DMS53 (cell line): ENCODE data around the gene AIRE.
"Not testable (repeated sequence)": the region's sequence is repeated elsewhere in the genome, so short reads cannot be mapped to it uniquely, and the experiment has no call there.

Experiments
- DNase-seq: peaks from one replicate; lab custom pipeline; 2025; lab: John Stamatoyannopoulos, UW

AIRE gene

DNA sequence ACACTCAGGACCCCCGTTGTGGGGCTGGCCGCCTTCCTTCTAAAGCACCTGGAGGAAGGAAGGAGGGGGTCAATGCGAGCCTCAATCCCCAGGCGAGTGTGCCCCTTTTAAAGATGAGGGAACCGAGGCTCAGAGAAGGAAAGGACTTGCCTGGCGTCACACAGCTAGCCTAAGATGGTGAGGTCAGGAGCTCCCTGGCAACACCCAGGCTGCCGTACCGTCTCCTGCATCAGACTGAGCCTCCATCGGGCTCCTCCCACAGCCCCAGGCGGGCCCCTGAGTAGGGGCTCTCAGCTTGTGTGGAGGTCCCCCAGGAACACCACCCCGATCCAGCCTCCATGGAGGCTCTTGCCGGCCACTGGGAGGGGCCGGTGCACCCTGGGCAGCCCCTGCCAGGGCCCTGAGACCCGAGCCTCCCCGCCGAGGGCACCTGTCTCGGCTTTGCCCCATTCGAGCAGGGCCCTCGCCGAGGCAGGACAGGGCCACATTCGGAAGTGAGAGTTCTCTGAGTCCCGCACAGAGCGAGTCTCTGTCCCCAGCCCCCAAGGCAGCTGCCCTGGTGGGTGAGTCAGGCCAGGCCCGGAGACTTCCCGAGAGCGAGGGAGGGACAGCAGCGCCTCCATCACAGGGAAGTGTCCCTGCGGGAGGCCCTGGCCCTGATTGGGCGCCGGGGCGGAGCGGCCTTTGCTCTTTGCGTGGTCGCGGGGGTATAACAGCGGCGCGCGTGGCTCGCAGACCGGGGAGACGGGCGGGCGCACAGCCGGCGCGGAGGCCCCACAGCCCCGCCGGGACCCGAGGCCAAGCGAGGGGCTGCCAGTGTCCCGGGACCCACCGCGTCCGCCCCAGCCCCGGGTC, at the start of gene AIRE:
Gene AIRE (plus strand): TSS at position 739 of the 855 bp plus-strand sequence. CDS start 131 bp downstream, outside the sequence.
- peak; percentile 71 for DNase-seq

DNA sequence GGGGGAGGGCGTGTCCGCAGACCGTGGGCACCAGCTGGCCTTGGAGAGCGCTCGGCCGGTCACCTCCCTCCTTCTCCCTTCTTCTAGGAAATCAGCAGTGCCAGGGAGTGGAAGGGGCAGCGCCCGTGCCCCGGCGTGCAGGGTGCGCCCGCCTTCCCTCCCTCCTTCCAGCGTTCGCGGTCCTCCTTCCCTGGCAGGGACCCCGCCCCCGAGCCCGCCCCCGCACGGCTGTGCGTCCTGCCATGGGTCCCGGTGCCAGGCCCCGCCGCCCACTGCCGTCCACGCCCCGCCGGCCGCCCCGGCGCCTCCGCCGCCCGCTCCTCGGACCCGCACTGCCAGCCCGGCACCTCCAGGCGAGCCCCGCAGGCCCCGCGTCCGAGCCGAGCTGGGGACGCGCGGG, 45.3 kb upstream of the AIRE start:
- not testable (repeated sequence) for DNase-seq

DNA sequence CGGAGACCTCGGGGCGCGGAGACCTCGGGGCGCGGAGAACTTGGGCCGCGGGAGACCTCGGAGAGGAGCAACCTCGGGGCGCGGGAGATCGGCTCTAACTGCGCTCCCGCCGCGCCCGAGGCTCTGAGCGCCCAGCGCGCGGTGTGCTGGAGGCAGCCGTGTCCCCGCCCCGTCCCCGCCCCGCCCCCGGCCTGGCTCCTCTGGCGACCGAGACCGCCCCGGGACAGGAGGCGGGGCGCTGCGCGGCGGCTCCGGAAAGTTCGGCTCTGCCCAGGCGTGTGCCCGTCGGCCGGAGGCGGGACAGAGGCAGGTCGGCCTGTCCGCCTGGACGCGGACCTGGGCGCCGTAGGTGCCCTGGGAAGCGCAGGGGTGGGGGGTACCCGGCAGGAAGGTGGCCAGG, 44.8 kb upstream of the AIRE start, which contains the start of gene ICOSLG:
Gene ICOSLG (minus strand): TSS at position 102 of the 400 bp plus-strand sequence. CDS start 126 bp downstream, outside the sequence.
- DNase-seq: not testable (repeated sequence)

DNA sequence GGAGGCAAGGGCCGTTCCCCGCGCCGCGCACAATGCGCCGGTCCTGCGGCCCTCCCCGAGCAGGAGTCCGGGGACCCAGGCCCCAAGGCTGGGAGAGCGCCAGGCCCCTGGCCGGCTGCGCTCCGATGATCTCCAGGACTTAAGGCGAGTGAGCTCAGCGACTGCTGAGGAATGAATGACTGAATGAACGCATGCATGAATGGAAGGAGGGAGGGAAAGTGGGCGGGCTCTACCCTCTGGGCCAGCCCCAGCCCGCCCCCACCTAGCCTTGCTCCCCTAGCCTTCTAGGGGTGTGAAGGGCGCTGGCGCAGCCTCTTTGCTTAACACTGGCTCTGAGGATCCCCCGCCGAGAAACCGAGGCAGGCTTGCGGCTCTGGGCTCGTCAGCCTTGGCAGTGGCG, 44.4 kb upstream of the AIRE start:
- DNase-seq: not testable (repeated sequence)

DNA sequence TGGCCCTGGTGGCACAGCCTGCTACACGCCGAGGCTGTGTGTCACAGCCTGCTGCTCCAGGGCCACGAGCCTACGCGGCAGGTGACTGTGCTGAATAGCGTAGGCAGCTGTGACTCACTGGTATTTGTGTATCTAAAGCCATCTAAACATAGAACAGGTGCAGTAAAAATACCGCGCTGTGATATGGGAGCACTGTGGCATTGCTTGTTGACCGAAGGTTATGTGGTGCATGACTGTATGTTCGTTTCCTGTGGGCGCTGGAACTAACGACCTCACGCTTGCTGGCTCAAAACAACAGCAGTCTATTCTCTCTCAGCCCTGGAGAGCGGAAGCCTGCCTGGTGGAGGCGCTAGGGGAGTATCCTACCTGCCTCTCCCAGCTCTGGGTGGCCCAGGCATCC, 41.7 kb upstream of the AIRE start:
- not testable (repeated sequence) for DNase-seq

- DNase-seq: not testable (repeated sequence)
Measured at GRCh38 chr21:44247904-44248303, 37.8 kb upstream of the AIRE start.

DNA sequence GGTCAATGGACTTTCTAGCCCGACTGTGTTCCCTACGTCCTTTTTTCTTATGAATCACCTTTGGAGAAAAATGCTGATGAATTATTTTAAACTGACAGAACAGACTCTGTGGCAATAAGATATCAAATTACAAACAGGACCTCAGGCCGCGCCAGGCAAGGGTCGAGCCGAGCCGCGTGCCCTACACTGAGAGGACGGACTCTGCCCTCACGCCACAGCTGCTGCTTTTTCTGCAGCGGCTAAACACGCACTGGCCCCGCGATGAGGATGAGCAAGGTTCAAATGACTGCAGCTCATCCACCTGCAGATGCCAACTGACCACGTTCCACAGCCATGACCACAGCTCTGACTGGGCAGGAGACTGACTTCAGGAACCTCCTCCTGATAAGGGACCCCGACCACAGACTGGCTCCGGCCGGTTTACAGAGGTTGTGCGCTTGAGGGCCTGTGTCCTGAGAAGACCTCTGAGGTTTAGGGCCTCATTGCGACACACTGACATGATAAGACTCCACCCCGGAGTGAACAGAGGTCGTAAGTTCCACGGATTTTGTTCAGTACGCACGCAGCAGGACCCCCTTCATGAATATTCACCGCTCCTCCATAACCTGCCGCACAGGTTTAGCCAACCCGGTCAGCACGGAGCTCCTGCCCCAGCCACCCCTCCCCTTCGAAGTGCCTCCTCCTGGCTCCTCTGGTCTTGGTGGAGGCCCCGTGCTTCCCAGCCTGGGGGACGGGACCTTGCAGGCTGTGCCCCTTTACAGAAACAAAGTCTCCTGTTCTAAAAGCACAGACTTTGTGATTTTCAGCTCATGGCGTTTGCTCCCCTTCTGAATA, 36.3 kb upstream of the AIRE start:
- DNase-seq: not testable (repeated sequence)

- no peak for DNase-seq
Measured at GRCh38 chr21:44253832-44254710, 31.6 kb upstream of the AIRE start.

DNA sequence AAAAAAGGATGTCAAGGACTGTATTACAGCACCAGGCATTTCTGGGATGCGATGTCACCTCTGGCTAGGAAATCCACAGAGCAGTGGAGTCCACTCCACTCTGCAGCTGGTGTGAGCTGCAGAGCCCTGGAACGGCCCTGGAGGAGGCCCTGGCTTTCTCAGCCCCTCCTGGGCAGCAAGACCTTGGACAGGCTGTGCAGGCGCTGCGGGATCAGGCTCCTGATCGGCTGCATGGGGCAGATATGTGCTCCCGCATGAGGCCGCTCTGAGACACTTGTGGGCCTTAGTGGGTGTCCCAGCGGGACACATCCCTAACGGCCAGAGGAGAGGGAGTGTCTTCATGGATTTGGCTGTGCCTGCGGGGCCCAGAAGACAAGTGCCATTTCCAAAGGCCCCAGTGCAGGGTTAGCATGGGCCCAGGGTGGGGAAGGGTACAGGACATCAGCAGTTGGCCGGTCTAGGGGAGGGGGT, 30.1 kb upstream of the AIRE start:
- DNase-seq: no peak

DNA sequence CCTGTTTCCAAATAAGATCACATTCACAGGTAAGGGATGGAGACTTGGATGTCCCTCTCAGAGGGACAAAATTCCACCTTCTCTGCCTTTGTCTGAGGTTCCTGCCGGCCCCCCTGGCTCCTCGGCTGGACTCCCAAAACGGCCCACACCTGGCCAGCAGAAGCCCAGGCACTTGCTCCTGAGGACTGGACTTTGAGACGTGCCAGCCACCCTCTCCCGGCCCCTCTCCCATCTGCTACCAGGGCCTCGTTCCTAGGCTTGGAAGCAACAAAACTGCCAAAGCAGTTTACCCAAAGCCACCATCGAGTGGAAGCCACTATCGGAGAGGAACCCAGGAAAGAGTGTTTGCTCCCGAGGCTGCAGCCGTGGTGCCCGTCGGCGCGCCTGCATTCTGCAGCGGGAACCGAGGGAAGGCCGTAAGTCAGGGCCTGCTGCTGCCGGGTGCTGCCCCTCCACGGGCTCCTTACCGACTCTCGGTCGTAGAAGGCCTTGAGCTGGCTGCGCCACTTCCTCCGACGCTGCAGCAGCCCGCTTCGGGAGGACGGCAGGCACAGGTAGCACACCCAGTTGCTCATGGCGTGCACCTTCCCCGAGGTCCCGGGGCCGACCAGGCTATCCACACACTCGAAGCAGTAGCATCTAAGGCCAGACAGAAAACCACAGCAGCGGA, 27.5 kb upstream of the AIRE start:
- no peak for DNase-seq

DNA sequence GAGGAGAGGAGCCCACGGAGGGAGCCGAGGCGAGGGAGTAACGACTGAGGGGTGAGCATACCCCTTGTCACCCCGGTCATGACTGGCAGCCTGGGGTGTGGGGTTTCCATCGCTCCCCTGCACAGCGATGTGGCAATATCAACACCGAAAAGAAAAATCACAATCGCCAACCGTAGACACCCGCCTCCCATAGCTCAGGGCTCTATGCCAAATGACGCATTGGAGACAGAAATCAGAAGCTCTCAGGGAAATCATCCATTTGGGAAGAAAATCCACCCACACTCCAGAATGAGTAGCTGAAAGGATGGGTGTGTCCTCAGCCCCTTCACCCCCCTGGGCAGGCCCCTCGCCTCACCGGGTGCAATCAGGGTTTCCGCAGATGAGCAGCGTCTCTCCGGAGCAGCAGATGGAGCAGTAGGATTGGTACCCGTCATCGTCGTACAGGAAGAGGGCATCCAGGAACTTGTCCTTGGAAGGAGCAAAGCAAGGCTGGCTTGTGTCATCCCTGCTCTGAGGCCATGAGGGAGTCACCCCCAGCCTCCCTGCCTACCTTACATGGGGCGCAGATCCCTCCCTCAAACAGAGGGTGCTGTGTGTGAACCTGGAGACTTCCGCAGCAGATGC, 26.5 kb upstream of the AIRE start:
- peak; percentile 20 for DNase-seq

GRCh38 chr21:44260066-44260465, 25.6 kb upstream of the AIRE start:
- no peak for DNase-seq

DNA sequence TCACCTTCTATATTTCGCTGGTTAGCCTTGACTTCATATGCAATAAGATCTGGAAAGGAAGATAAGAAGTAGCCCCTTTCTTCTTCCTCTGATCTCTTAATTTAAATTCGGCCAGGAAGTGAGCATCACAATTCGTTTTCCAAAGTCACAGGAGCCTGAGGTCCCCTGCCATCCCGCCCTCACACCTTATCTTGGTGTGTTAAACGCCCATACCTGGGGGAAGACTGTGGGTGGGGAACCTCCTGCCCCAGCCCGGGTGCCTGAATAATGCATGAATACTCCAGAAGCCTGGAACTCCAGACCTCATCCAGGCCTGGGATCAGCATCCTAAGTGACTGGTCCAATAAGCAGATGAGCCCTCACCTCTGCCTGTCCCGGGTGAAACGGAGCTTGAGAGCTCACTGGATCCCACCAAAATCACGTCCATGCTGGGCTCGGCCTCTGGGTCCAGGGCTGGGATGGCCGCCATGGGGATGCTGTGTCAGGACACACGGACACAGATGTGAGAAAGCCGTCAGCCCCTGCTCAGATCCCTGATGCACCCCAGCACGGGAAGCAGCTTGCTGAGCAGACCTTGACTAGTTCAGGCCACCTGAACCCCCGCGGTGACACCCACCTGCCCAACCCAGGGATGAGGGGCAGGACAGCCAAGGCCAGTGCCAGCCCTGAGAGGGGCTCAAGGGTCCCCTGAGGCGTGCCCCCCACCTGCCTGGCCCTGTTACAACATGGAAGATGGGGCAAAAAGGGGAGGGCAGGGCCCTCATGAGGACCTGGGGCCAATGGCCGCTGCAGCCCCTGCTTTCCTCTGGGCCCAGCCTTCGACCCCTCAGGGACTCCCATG, 24.7 kb upstream of the AIRE start:
- no peak for DNase-seq

DNA sequence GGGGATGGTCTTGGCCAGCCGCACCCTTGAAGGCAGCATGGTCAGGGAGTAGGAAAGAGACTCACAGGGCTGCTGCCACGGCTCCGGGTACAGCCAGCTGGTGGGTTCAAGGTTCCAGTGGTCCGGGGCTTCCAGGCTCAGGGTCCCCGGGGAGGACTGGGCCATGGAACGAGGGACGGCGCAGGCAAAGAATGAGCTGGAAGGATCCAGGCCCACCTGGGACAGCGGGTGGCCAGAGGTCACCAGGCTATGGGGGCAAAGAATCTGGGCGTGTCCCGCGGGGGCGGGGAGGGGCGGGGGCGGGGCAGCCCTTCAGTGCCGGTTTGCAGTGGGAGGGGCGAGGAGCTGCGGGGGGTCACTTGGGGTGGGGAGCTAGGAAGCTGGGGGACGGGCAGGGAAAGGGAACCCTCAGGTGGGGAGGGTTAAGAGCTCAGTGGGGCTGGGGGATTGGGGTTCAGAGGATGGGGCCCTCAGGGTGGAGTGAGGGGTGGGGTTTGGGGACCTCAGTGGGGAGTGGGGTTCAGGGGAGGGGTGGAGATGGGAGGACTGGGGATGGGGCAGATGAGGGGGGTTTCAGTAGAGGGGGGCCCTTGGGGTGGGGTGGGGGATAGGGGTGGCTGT, 23.9 kb upstream of the AIRE start, which contains the start of gene DNMT3L:
Gene DNMT3L (minus strand): TSS at position 223 of the 621 bp plus-strand sequence. CDS start 638 bp downstream, outside the sequence.
- no peak for DNase-seq

DNA sequence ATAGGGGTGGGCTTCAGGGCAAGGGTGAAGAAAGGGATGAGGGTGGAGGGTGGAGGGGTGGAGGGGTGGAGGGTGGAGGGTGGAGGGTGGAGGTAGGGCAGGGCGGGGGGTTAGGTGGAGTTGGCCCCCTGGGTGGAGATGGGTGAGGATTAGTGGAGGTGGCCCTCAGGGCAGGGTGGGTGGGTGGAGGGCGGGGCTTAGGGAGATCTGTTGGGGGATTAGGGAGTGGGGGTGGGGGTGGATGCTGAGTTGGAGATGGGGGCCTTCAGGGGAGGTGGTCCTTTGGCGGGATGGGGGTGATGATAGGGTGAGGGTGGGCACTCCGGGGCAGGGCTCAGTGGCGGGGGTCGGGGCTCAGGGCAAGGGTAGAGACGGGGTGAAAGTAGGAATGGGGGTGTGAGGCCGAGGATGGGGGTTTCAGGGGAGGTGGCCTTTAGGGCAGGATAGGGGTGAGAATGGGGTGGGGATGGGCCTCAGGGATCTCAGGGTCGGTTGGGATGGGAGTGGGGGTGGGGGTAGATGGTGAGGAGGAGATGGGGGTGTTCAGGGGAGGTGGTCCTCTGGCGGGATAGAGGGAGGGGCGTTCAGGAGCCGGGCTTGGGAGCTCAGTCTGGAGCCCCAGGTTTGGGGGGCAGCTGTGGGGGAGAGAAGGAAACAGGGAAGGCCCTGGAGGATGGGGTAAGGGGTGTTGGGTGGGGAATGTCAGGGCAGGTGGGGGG, 23.2 kb upstream of the AIRE start:
- DNase-seq: no peak

DNA sequence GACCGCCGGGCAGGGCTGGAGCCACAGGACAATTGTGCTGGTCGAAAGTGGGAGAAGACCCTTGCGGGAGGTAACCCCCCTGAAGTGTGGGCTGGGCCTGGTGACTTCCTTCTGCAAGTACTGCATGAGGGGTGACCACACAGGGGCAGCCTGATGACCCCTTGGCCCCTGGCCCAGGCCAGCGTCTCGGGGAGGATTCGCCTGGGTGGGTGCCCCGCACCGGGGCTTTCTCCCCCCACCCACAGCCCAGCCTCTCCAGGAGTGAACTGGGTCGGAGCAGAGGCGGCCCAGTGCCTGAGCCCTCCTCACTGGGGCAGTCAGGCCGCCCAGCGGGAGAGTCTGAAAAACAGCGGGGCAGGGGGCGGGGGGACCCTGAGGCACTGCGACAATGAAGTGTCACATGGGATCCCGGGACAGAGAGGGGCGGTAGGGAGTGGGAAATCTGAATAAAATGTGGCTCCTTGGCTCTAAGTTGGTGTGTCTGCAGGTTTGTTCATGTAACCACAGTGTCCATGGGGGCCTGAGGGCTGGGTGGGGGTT, 22.4 kb upstream of the AIRE start:
- no peak for DNase-seq

DNA sequence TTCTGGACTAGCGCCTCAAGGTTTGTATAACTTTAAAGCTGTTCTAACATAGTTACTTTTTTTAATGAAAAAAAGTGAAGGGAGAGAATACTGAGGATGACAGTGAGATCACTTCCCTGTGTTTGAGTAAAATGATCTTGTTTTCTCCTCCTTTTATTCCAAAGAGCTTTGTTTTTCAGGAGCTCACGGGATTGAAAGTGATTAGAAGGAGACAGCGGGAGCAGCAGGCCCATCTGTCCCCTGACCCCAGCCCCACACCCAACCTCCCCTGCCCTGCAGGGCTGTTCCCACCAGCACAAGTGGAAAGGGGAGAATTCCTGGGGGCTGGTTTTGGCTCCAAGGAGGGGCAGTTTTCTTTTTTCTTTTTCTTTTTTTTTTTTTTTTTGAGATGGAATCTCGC, 21.9 kb upstream of the AIRE start:
- DNase-seq: no peak

GRCh38 chr21:44265734-44266270, 19.9 kb upstream of the AIRE start:
- DNase-seq: no peak
